Measurements from ENCODE around the gene PHF12. TPM values are rescaled to one million over a fixed set of nuclear protein-coding genes. Genes with fewer than 3 reads are reported as not detected.

PHF12 gene
- total RNA-seq, 1 experiment from 2014 or later, result 35.7 TPM

- Histone ChIP-seq H3K4me3 (replicated peaks in 1 of 2; ENCODE audit: low read depth in 1 of 2, low read length in 2 of 2) (no peak overlapping the region), H3K9me2 (ENCODE audit: insufficient read depth) (no peaks in the 10 kb centered on the region), H3K36me3 (ENCODE audit: control insufficient read depth in 1 of 2, insufficient read depth in 2 of 2, low read length in 2 of 2) (peaks cover 0 to 4% of the 10 kb centered on the region in 2 experiments; a peak in 2 of 4 replicates), H3K4me2 (ENCODE audit: low read length) (no peak overlapping the region), H3K9ac (ENCODE audit: low read length) (no peak overlapping the region), H2AFZ (ENCODE audit: low read depth, low read length, poor library complexity, severe bottlenecking) (no peak overlapping the region), H3K27me3 (ENCODE audit: insufficient read depth, low read length) (no peaks in the 10 kb centered on the region), H3K4me1 (ENCODE audit: control insufficient read depth in 1 of 2, insufficient read depth in 2 of 2, low read length in 2 of 2) (no peaks in the 10 kb centered on the region), H3K9me3 (ENCODE audit: control insufficient read depth in 1 of 2, insufficient read depth in 1 of 2, low read depth in 1 of 2, low read length in 2 of 2) (no peaks in the 10 kb centered on the region), H4K20me1 (ENCODE audit: insufficient read depth) (no peaks in the 10 kb centered on the region), H3K27ac (ENCODE audit: low read depth, low read length) (no peak overlapping the region), H3K79me2 (ENCODE audit: insufficient read depth, low read length) (no peaks in the 10 kb centered on the region)
- DNase-seq (ENCODE audit: low read depth, low spot score) (no peak), ATAC-seq (no peak)
- RAD21 ChIA-PET (ENCODE audit: low non-redundant PET in 1 of 2, low total read pairs in 2 of 2, uncharacterized antibody in 2 of 2, unreplicated experiment in 2 of 2), result no interaction called here
- intact Hi-C loops (cut with micrococcal nuclease), result no loop called here
- CTCF ChIA-PET, result no interaction called here
- POLR2A ChIA-PET, result no interaction called here
- TF ChIP-seq TCF7L2 (IDR thresholded peaks at IDR 0.05; ENCODE audit: borderline replicate concordance, extremely low read depth, insufficient read depth, insufficient read length) (no peak), FOSL1 (IDR thresholded peaks at IDR 0.05; ENCODE audit: low read depth) (no peak), ELF1 (IDR thresholded peaks at IDR 0.05; ENCODE audit: borderline replicate concordance, low read depth) (no peak)
- BruUV-seq (replicated peaks), result no TSS peak
These were observed 65.4 kb downstream of the PHF12 start for GRCh38 chr17:28885951-28886350.

GRCh38 chr17:28885363-28885762 is 66.0 kb downstream of the PHF12 start:
- RAD21 ChIA-PET (ENCODE audit: low non-redundant PET in 1 of 2, low total read pairs in 2 of 2, uncharacterized antibody in 2 of 2, unreplicated experiment in 2 of 2), result no interaction called here

More at GRCh38 chr17:28885363-28885762, 66.0 kb downstream of the PHF12 start:
- Histone ChIP-seq H3K9me2 (ENCODE audit: insufficient read depth) (no peaks in the 10 kb centered on the region), H4K20me1 (ENCODE audit: insufficient read depth) (no peaks in the 10 kb centered on the region), H3K36me3 (ENCODE audit: control insufficient read depth in 1 of 2, insufficient read depth in 2 of 2, low read length in 2 of 2) (peaks cover 0 to 4% of the 10 kb centered on the region in 2 experiments; a peak in 2 of 4 replicates), H3K4me1 (ENCODE audit: control insufficient read depth in 1 of 2, insufficient read depth in 2 of 2, low read length in 2 of 2) (no peaks in the 10 kb centered on the region), H3K9ac (ENCODE audit: low read length) (no peak overlapping the region), H3K27ac (ENCODE audit: low read depth, low read length) (no peak overlapping the region), H3K4me2 (ENCODE audit: low read length) (no peak overlapping the region), H2AFZ (ENCODE audit: low read depth, low read length, poor library complexity, severe bottlenecking) (no peak overlapping the region), H3K4me3 (replicated peaks in 1 of 2; ENCODE audit: low read depth in 1 of 2, low read length in 2 of 2) (no peak overlapping the region), H3K9me3 (ENCODE audit: control insufficient read depth in 1 of 2, insufficient read depth in 1 of 2, low read depth in 1 of 2, low read length in 2 of 2) (no peaks in the 10 kb centered on the region), H3K27me3 (ENCODE audit: insufficient read depth, low read length) (no peaks in the 10 kb centered on the region), H3K79me2 (ENCODE audit: insufficient read depth, low read length) (no peaks in the 10 kb centered on the region)
- no TSS peak for BruUV-seq (replicated peaks)
- TF ChIP-seq FOSL1 (IDR thresholded peaks at IDR 0.05; ENCODE audit: low read depth) (no peak), CBX3 (IDR thresholded peaks at IDR 0.05; ENCODE audit: low read depth) (no peak), YY1 (IDR thresholded peaks at IDR 0.05; ENCODE audit: extremely low read depth, insufficient replicate concordance, low read depth, low read length) (no peak)
- intact Hi-C loops (cut with micrococcal nuclease), result no loop called here
- CTCF ChIA-PET, result no interaction called here
- POLR2A ChIA-PET, result no interaction called here
- ATAC-seq (no peak), DNase-seq (ENCODE audit: low read depth, low spot score) (no peak)
